K562 (cell line): ENCODE measurements around the gene BCAR3. TPM values are rescaled to one million over a fixed set of nuclear protein-coding genes. Genes with fewer than 3 reads are reported as not detected.

Experiments
- ATAC-seq: fragments of 200-7000 bp; cut with Tn5 transposase; 3 replicates; pipeline ENCODE4 v1.9.1; 2020; ENCODE audit warnings: moderate library complexity
- BruUV-seq: library from RNA; stranded (reverse); fragments of 400-500 nt; replicated peaks from 2 replicates; lab custom pipeline; 2021; lab: Mats Ljungman, UMichigan
- CTCF ChIA-PET: fragments of 300-600 bp; formaldehyde crosslinking; extraction: SDS; loops from one replicate; lab custom pipeline; 2021; ENCODE audit warnings: low intra/inter-chr PET ratio; lab: Yijun Ruan, JAX
- POLR2A ChIA-PET: fragments of 300-600, 350-650 bp; sonication (Branson Sonifier 250); formaldehyde crosslinking; extraction: SDS; loops from one replicate; lab custom pipeline; 2021; ENCODE audit warnings: antibody characterized with exemption, inconsistent platforms; lab: Yijun Ruan, JAX
- DNase-seq, 4 experiments: peaks; one replicate each; pipeline versions ENCODE4 v3.0.0 to v3.0.0-alpha.2; 2011 to 2018; ENCODE audit warnings: low spot score in 3 of 4, mixed read lengths in 3 of 4; ENCODE audit errors: extremely low read depth in 1 of 4
- FAIRE-seq: peaks from 2 replicates; lab custom pipeline; 2011; peaks lifted over from hg19 to GRCh38; lab: Jason Lieb, UNC
- H2AFZ ChIP-seq: 2 replicates; pipeline ENCODE4 v1.6.0; 2011; ENCODE audit warnings: low read depth, low read length, control low read depth, inconsistent platforms
- H3K27ac ChIP-seq: fragments of 200-600 bp; 3 replicates; pipeline ENCODE4 v1.8.0; 2011; ENCODE audit warnings: low read depth, mild to moderate bottlenecking, control low read depth, inconsistent platforms, low read length, moderate library complexity, mixed read lengths; ENCODE audit errors: extremely low read depth
- H3K27me3 ChIP-seq, 2 experiments: fragments of 300-600 bp in 1 of 2; 2 replicates in 1 of 2; 3 replicates in 1 of 2; pipeline versions ENCODE4 v1.6.0 to v1.8.0; 2011; ENCODE audit warnings: inconsistent platforms in 2 of 2, low read length in 2 of 2, mild to moderate bottlenecking in 1 of 2, mixed read lengths in 1 of 2, moderate library complexity in 1 of 2; ENCODE audit not compliant: control insufficient read depth in 2 of 2, insufficient read depth in 2 of 2
- H3K36me3 ChIP-seq: fragments of 300-600 bp; 3 replicates; pipeline ENCODE4 v1.8.0; 2011; ENCODE audit warnings: mild to moderate bottlenecking, low read length, inconsistent platforms; ENCODE audit not compliant: control insufficient read depth, insufficient read depth
- H3K4me1 ChIP-seq, 2 experiments: fragments of 200-600 bp in 1 of 2; replicated peaks in 1 of 2; 2 replicates in 1 of 2; 3 replicates in 1 of 2; pipeline versions ENCODE4 v1.5.1 to v1.8.0; 2011; ENCODE audit warnings: inconsistent platforms in 2 of 2, low read length in 2 of 2, mild to moderate bottlenecking in 1 of 2, mixed read lengths in 1 of 2, moderate library complexity in 1 of 2; ENCODE audit not compliant: control insufficient read depth in 2 of 2, insufficient read depth in 2 of 2
- H3K4me2 ChIP-seq: 2 replicates; pipeline ENCODE4 v1.6.1; 2011; ENCODE audit warnings: low read length, control low read depth, inconsistent platforms, mixed read lengths; ENCODE audit not compliant: insufficient read depth
- H3K4me3 ChIP-seq: fragments of 200-600 bp; sonication (generic), shearing (Covaris generic); 2 replicates; pipeline ENCODE4 v1.5.1; 2016; ENCODE audit warnings: control low read depth, inconsistent platforms
- H3K79me2 ChIP-seq: fragments of 200-600 bp; 3 replicates; pipeline ENCODE4 v1.8.0; 2011; ENCODE audit warnings: low read length, inconsistent platforms; ENCODE audit not compliant: control insufficient read depth, insufficient read depth
- H3K9ac ChIP-seq, 2 experiments: 2 replicates each; pipeline versions ENCODE4 v1.6.0 to v1.6.1; 2011; ENCODE audit warnings: low read depth in 2 of 2, low read length in 2 of 2, control low read depth in 1 of 2, inconsistent platforms in 1 of 2, mild to moderate bottlenecking in 1 of 2, mixed read lengths in 1 of 2; ENCODE audit not compliant: insufficient read depth in 1 of 2
- H3K9me1 ChIP-seq: one replicate; pipeline ENCODE4 v1.6.0; 2011; ENCODE audit warnings: inconsistent platforms, mild to moderate bottlenecking, low read length, moderate library complexity; ENCODE audit not compliant: control insufficient read depth, insufficient read depth
- H3K9me3 ChIP-seq: replicated peaks from 2 replicates; pipeline ENCODE4 v1.5.1; 2011; ENCODE audit warnings: low read depth, low read length, inconsistent platforms; ENCODE audit not compliant: control insufficient read depth, insufficient read depth
- H4K20me1 ChIP-seq: replicated peaks from 2 replicates; pipeline ENCODE4 v1.6.1; 2011; ENCODE audit warnings: low read length, inconsistent platforms, mixed read lengths; ENCODE audit not compliant: control insufficient read depth, insufficient read depth
- ATF4 ChIP-seq: fragments of 450-650 bp; formaldehyde crosslinking; IDR thresholded peaks from 2 replicates; pipeline ENCODE4 v1.4.0; 2022; ENCODE audit warnings: mild to moderate bottlenecking, moderate library complexity
- CBFA2T2 ChIP-seq: fragments of 450-650 bp; conservative IDR thresholded peaks from 2 replicates; pipeline ENCODE4 v1.6.1; 2017; ENCODE audit warnings: mild to moderate bottlenecking
- CREB1 ChIP-seq, 2 experiments: sonication (generic) in 1 of 2; formaldehyde crosslinking in 1 of 2; IDR thresholded peaks; 2 replicates each; pipeline versions ENCODE4 v1.6.1 to v1.8.0; 2012 to 2022; ENCODE audit warnings: inconsistent platforms in 1 of 2, mild to moderate bottlenecking in 1 of 2, missing genetic modification reagents in 1 of 2, moderate library complexity in 1 of 2
- ELF1 ChIP-seq: fragments of 200-800 bp; sonication (Bioruptor generic); IDR thresholded peaks from 2 replicates; pipeline ENCODE4 v1.6.1; 2016; ENCODE audit warnings: missing genetic modification characterization, missing compliant biosample characterization
- MEF2D ChIP-seq: conservative IDR thresholded peaks from 2 replicates; pipeline ENCODE4 v1.6.1; 2016; ENCODE audit warnings: low read depth, missing genetic modification characterization, missing compliant biosample characterization
- NR1H2 ChIP-seq: sonication (generic); formaldehyde crosslinking; IDR thresholded peaks from 2 replicates; pipeline ENCODE4 v1.4.0; 2020; ENCODE audit warnings: mild to moderate bottlenecking, missing genetic modification reagents
- RBM14 ChIP-seq: fragments of 200-400 bp; formaldehyde crosslinking; IDR thresholded peaks from 2 replicates; pipeline ENCODE4 v1.6.1; 2018; ENCODE audit warnings: low read depth, mild to moderate bottlenecking, low read length, moderate library complexity, borderline replicate concordance; ENCODE audit not compliant: insufficient read depth
- TBL1XR1 ChIP-seq, 2 experiments: IDR thresholded peaks; 2 replicates each; pipeline ENCODE4 v1.6.1; 2012; ENCODE audit warnings: improper control_type of control experiment in 2 of 2, low read length in 2 of 2, mild to moderate bottlenecking in 1 of 2
- YBX1 ChIP-seq: fragments of 450-650 bp; IDR thresholded peaks from 2 replicates; pipeline ENCODE4 v1.7.1; 2016; ENCODE audit warnings: mild to moderate bottlenecking
- ZNF589 ChIP-seq: fragments of 200-800 bp; sonication (Bioruptor generic); IDR thresholded peaks from 2 replicates; pipeline ENCODE4 v1.6.1; 2016; ENCODE audit warnings: low read depth, missing genetic modification characterization, missing compliant biosample characterization
- WGBS: fragments of 100-300 bp; shearing (Covaris generic); methylation state at CpG from one replicate; pipeline ENCODE4 v1.1.6; 2016; ENCODE audit warnings: low coverage, mixed read lengths; ENCODE audit not compliant: insufficient coverage; ENCODE audit errors: missing lambda C conversion rate; 5-methylcytosine and 5-hydroxymethylcytosine counted together
- in situ Hi-C: fragments of 300-500 bp; cut with MboI; formaldehyde crosslinking; loops from 4 replicates; pipeline ENCODE4 v1.15.0; 2018; ENCODE audit warnings: inconsistent platforms, mixed read lengths
- intact Hi-C: fragments of 100-400 bp; cut with micrococcal nuclease; formaldehyde crosslinking; loops from 2 replicates; pipeline ENCODE4 v1.14.2; 2022
- polyA plus RNA-seq, 8 experiments: library from polyadenylated mRNA; depleted of rRNA in 4 of 8; stranded (reverse) in 5 of 8; unstranded in 3 of 8; fragments of >200 nt; fragmentation: Nextera tagmentation in 2 of 8; fragmentation: Illumina TruSeq in 1 of 8; extraction: Ambion mirVana in 2 of 8; extraction: Trizol in 1 of 8; gene quantifications; 2 replicates each; pipeline versions ENCODE4 v1.2.1 to v1.2.3, GENCODE V29; 2011 to 2014; ENCODE audit warnings: inconsistent platforms in 1 of 8, missing spikeins in 1 of 8
- total RNA-seq, 7 experiments: library from RNA; depleted of rRNA in 6 of 7; stranded (reverse); fragments of >200 nt in 6 of 7; fragmentation: Illumina TruSeq in 2 of 7; extraction: Trizol in 2 of 7; gene quantifications; 2 replicates each; pipeline versions ENCODE4 v1.2.1 to v1.2.3, GENCODE V29; 2011 to 2021; ENCODE audit warnings: low replicate concordance in 1 of 7

BCAR3 gene
- total and polyA plus RNA-seq, 9 of the 15 experiments (the other 6 are each of a cell fraction or from before 2014, with no cell fraction given): 1.8 to 6.3 (median 3.8) TPM

GRCh38 chr1:93521618-93522017, 160.0 kb downstream of the BCAR3 start:
- no peak for TF ChIP-seq ELF1 (tag)
- no peak for TF ChIP-seq CREB1 (IDR thresholded peaks at IDR 0.05)
- TF ChIP-seq CREB1 (CRISPR knock-in tag; IDR thresholded peaks at IDR 0.05): no peak
- no peak for TF ChIP-seq TBL1XR1 (IDR thresholded peaks at IDR 0.05; ENCODE audit: low read length in 2 of 2)
- TF ChIP-seq ATF4 (CRISPR knock-in tag): no peak
- no peak for TF ChIP-seq CBFA2T2
- no peak for TF ChIP-seq ZNF589 (CRISPR knock-in tag)
- TF ChIP-seq NR1H2: no peak
- no peak for TF ChIP-seq YBX1
- TF ChIP-seq RBM14: no peak
- no peak for TF ChIP-seq MEF2D (tag)
- CTCF ChIA-PET: no interaction called here
- in situ Hi-C loops: no loop called here
- POLR2A ChIA-PET: no interaction called here
- Histone ChIP-seq H3K27ac (no peak overlapping the region), H3K36me3 (no peaks in the 10 kb centered on the region), H3K9me1 (no peaks in the 10 kb centered on the region), H3K4me1 (peaks cover 0 to 8% of the 10 kb centered on the region in 2 experiments; a peak in 2 of 5 replicates), H3K79me2 (no peaks in the 10 kb centered on the region), H4K20me1 (no peaks in the 10 kb centered on the region), H3K9ac (no peak overlapping the region), H3K9me3 (no peaks in the 10 kb centered on the region), H3K27me3 (no peaks in the 10 kb centered on the region), H3K4me3 (no peak overlapping the region), H3K4me2 (no peak overlapping the region), H2AFZ (no peak overlapping the region)
- FAIRE-seq (no peak), DNase-seq (no peak), ATAC-seq (no peak)
- WGBS: 97% methylated on average over 2 of the region's 2 CpGs
- intact Hi-C loops: no loop called here
- no TSS peak for BruUV-seq
